ENCODE results near the gene SASH1.
A peak's percentile ranks its signal among the peaks of the same experiment; 100 is the strongest.

Gene SASH1

DNA sequence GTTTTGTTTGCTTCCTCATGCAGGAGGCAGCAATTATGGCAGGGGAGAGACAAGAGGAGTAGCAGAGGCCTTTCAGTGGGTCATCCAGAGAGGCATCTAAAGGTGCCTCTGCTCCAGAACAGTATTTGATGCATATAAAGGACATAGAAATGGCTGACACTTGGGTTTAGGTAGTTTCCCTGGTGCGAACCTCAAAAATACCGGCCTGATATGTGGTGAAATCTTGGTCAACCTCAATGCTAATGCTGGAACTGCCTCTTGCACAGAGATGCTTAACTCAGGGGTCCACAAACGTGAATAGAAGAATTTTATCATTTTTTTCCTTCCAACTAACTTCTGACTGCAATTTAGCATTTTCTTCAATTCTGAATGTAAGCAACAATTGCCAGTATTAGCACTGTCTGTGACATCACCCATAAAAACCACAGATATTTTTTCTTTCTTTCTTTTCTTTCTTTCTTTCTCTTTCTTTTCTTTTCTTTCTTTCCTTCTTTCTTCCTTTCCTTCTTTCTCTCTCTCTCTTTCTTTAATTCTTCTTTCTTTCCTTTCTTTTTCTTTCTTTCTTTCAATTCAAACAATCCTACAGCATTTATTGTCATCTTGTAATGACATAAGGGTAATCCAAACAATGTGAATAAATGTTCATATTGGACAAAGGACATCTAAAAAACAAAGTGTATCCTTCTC lies 224.2 kb downstream of the SASH1 start:
- peak; percentile 60 for DNase-seq (ENCODE audit: low spot score)
- TF ChIP-seq, protein P1, sequence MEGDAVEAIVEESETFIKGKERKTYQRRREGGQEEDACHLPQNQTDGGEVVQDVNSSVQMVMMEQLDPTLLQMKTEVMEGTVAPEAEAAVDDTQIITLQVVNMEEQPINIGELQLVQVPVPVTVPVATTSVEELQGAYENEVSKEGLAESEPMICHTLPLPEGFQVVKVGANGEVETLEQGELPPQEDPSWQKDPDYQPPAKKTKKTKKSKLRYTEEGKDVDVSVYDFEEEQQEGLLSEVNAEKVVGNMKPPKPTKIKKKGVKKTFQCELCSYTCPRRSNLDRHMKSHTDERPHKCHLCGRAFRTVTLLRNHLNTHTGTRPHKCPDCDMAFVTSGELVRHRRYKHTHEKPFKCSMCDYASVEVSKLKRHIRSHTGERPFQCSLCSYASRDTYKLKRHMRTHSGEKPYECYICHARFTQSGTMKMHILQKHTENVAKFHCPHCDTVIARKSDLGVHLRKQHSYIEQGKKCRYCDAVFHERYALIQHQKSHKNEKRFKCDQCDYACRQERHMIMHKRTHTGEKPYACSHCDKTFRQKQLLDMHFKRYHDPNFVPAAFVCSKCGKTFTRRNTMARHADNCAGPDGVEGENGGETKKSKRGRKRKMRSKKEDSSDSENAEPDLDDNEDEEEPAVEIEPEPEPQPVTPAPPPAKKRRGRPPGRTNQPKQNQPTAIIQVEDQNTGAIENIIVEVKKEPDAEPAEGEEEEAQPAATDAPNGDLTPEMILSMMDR (IDR thresholded peaks at IDR 0.05; ENCODE audit: extremely low read depth, insufficient read depth, missing control alignments) = no peak
- in situ Hi-C loops (cut with MboI; ENCODE audit: low pct_unique_long_range_greater_than_20kb, low sequenced_read_pairs, unreplicated experiment) = no loop called here

- TF ChIP-seq, protein P1 (IDR thresholded peaks at IDR 0.05; ENCODE audit: extremely low read depth, insufficient read depth, missing control alignments) = no peak
- DNase-seq (ENCODE audit: low spot score) = no peak
- in situ Hi-C loops (cut with MboI; ENCODE audit: low pct_unique_long_range_greater_than_20kb, low sequenced_read_pairs, unreplicated experiment) = no loop called here
Measured at GRCh38 chr6:148570456-148570855, 227.8 kb downstream of the SASH1 start.

GRCh38 chr6:148572676-148573335 lies 230.2 kb downstream of the SASH1 start:
- in situ Hi-C loops (cut with MboI; ENCODE audit: low pct_unique_long_range_greater_than_20kb, low sequenced_read_pairs, unreplicated experiment) = no loop called here
- TF ChIP-seq, protein P1 (IDR thresholded peaks at IDR 0.05; ENCODE audit: extremely low read depth, insufficient read depth, missing control alignments) = no peak

GRCh38 chr6:148573922-148574321 lies 231.3 kb downstream of the SASH1 start:
- TF ChIP-seq, protein P1 (IDR thresholded peaks at IDR 0.05; ENCODE audit: extremely low read depth, insufficient read depth, missing control alignments) = no peak
- DNase-seq (ENCODE audit: low spot score) = no peak
- in situ Hi-C loops (cut with MboI; ENCODE audit: low pct_unique_long_range_greater_than_20kb, low sequenced_read_pairs, unreplicated experiment) = no loop called here

More at GRCh38 chr6:148572676-148573335, 230.2 kb downstream of the SASH1 start:
- no peak for DNase-seq (ENCODE audit: low spot score)

DNA sequence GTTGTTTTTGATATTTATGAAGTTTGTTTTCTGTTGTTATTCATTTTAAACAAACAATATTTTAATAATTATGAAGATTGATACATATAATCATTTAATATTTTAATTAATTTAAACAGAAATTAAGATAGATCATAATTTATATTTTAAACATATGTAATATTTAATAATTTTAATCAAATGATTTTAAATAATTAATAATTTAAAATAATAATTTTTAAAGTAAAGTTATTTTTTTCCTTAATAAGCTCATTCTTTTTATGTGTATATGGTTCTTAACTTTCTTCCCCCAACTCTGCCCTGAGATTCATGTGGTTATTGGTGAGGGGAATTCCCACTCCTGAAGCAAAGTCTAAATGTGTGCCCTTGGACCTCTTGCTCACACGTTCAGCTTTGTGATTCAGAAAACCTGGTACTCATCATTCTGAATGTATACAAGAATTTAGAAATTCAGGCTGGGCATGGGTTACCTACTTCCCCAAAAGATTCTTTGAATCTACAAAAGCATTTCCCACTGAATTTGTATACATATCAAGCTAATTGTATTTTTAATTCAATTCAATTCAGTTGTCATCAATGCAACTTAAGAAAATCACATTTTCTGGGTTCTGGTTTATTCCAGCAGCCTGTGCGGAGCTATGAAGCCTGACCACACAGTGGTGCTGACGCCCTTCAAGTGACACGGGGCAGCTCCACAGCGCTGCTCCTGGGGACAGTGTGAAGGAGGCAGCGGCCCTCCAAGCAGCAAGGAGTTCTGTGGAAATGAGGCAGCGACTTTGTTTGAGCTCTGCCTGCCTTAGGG lies 235.2 kb downstream of the SASH1 start:
- DNase-seq (ENCODE audit: low spot score) = peak; percentile 73
- TF ChIP-seq, protein P1 (IDR thresholded peaks at IDR 0.05; ENCODE audit: extremely low read depth, insufficient read depth, missing control alignments) = peak; percentile 98
- in situ Hi-C loops (cut with MboI; ENCODE audit: low pct_unique_long_range_greater_than_20kb, low sequenced_read_pairs, unreplicated experiment) = loop anchor here (25.0 kb wide), 1 partner anchor 359 kb away; no protein-coding TSS in a partner anchor

DNA sequence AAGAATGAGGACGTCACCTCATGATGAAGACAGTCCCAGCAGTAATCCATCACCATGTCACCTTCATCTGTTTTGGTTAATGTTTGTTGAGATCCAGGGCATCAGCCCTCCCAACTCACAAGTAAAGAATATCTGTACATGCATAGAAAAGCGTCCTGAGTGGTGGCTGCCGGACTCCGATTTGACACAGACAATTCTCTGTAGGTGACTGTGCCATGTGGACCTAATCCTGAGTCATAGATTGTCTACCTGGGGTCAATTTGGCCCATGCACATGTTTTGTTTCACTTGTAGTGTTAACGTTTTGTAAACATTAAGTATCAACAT lies 235.8 kb downstream of the SASH1 start:
- TF ChIP-seq, protein P1 (IDR thresholded peaks at IDR 0.05; ENCODE audit: extremely low read depth, insufficient read depth, missing control alignments) = no peak
- in situ Hi-C loops (cut with MboI; ENCODE audit: low pct_unique_long_range_greater_than_20kb, low sequenced_read_pairs, unreplicated experiment) = loop anchor here (25.0 kb wide), 1 partner anchor 359 kb away; no protein-coding TSS in a partner anchor
- no peak for DNase-seq (ENCODE audit: low spot score)
